GM03348 (cell line): ENCODE results near the gene SEMA3E.

Experiments
- DNase-seq: peaks from one replicate; pipeline ENCODE4 v3.0.0; 2012; ENCODE audit warnings: low spot score

SEMA3E gene

DNA sequence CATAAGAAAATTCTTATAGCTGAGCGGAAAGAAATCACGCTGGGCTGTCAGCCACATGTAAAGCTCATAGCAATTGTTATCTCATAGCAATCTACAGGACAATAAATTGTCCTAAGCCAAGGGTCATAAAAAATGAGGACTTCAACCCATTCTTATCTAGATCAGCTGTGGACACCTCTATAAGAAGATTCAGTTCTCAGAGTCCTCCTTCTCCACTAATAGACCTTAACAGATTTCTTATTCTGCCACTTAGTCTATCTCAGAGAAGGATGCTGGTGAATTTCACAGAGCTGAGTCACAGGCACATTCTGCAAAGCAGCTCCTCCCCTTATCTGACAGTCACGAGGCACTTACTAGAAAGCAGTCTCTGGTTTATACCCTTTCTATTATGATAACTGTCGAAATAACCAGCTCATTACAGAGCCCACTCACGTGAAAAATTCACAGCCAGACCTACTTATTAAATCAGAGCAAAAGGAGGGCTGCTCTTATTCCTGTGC lies 300.9 kb downstream of the SEMA3E start:
- DNase-seq = peak; percentile 63

DNA sequence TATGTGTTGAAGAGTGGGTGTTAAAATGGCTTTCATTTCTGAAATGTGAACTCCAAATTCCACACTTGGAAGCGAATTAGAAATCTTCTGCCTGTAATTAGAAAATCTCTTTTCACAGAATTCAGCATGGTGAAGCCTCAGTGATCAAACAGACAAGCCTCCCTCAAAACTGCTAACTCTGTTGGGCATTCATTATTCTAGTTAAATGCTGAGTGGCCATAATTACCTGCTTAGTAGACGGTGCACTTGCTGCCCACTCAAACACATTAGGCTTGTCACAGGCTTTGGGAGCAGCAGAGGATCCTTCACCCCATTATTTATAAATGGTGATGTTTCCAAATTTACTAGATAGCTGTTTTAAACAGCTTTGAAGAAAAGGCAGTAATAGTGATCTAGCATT lies 309.0 kb downstream of the SEMA3E start:
- no peak for DNase-seq

DNA sequence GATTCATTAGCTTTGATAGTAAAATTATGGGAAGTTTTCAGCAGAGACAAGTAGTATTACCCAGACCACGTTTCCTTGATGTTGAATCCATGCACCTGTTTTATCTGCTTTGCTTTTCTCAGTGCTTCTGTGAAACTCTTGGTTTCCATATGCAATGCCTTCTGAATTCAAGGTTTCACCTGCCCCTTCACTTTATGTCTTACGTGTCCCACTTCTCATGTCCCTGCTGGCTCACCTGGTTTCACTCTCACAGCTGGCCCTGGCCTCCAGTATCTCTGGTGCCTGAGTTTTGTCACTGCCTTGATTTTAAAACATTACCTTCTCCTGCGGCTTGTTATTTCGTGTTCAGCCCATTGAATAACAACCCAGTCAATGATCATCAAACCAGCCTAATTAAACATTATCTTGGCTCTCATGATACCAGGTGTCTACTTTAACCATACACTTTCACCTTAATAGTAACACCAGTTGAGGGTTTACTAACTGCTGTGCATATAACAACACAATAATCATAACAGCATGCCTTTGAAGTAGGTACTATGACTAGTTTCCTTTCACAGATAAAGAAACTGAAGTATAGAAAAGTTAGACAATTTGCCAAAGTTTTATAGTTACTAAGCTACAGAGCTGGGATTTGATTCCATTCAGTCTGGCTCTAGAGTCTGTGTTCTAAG lies 310.5 kb downstream of the SEMA3E start:
- no peak for DNase-seq

DNA sequence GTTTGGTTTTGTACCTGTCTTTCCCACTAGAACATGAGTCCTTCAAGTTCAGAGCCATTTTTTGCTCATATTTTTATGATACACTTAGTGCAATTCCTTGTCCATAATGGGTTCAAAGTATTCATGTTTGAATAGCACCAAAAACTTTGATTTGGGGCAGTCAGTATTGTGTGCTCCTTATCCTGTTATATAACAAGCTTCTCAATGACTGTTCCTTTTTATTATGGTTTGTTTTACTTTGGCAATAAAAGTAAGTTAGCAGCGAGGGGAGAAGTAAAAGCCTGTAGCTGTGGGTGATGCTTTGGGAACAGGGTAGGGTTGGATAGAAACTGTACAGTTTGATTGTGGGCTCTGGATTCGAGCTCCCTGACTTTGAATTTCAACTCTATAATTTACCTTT lies 311.9 kb downstream of the SEMA3E start:
- DNase-seq = no peak

DNA sequence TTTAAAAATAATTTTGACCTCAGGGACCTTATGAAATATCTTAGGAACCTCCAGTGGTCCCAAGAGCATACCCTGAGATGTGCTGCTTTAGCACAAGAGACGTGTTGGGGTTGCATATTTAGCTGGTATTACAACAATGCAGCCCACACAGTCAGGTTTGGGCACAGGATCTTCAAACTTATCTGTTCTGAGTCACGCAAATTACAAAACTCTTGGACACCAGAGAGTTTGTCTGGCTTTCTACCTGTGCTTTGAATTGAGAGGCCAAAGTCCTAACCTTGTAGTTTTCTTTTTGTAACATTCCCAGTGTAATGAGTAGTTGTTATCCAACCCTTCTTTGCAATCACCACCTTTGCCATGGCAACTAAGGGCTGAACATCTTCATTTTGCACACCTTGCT lies 322.7 kb downstream of the SEMA3E start:
- DNase-seq = no peak

DNA sequence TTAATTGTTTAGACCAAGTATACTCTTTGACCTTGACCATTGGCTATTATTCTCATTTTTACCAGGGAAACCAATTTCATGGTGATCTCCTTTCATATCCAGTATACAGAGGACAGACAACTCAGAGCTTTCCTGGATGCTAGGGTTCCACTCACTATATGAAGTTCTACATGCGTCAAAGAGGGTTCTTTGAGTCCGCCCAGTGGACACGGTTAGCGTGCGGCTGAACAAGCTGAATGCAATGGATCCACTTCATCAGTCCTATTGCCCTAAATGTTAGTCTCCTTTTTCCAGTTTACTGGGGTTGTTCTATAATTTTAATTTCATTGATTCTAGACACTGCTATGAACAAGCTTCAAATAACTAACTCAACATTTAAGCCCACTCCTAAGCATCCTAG lies 323.9 kb downstream of the SEMA3E start:
- DNase-seq = no peak

DNA sequence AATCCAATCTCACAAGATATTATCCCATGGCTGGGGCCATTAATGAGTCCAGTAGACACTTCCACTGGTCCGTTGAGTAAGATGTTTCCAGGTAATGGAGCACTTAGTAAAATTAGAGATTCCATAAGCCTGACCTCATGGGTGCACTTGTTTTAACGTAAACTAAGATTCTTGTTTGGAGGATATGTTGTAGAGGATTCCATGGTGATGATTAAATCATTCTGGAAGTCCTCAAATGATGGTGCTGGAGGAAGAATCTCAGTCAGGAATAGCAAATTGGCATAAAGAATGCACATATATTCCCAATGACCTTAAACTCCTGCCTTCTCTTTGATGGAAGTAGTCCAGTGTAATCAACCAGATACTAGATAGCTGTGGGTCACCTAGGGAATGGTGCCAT lies 324.3 kb downstream of the SEMA3E start:
- no peak for DNase-seq

DNA sequence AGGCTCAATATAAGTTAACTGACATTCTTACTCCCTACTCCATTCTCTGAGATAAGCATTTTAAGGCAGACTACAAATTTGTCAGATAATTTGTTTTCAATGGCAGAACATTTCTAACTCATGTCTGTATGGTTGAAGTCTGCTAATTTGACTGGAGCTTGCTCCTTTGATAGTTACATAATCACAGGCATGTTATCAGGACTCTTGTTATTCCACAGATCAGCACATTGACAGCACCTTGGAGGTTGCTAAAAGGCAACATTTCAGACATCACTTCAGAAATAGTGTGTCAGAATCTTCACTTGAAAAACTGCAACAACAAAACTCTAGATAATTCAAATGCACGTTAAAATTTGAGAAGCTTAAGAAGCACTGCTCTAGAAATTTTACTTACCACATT lies 327.9 kb downstream of the SEMA3E start:
- DNase-seq = no peak

DNA sequence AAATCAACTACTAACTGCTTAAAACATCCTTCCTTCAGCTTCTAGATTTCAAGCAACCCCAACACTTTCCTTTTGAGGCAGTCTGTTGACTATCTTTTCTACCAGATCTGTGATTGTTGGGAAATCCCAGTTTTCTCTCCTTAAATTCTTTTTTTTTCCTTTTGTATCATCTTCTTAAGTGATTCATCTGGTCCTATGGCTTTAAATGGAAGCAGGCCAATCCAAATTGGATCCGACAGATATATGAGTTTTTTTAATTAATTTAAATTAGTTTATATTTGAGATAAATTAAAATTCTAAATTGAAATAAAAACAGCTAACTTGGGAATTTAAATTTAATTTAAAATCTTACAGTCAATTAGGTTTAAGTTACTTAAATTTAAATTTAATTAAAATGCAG lies 335.0 kb downstream of the SEMA3E start:
- no peak for DNase-seq
